HK-2 (cell line): ENCODE data around the gene TEX48.
A peak's percentile ranks its signal among the peaks of the same experiment; 100 is the strongest.

ENCODE experiments used
- DNase-seq: peaks from one replicate; pipeline ENCODE4 v3.0.0-alpha.2; 2018; ENCODE audit not compliant: unreplicated experiment

TEX48 gene

DNA sequence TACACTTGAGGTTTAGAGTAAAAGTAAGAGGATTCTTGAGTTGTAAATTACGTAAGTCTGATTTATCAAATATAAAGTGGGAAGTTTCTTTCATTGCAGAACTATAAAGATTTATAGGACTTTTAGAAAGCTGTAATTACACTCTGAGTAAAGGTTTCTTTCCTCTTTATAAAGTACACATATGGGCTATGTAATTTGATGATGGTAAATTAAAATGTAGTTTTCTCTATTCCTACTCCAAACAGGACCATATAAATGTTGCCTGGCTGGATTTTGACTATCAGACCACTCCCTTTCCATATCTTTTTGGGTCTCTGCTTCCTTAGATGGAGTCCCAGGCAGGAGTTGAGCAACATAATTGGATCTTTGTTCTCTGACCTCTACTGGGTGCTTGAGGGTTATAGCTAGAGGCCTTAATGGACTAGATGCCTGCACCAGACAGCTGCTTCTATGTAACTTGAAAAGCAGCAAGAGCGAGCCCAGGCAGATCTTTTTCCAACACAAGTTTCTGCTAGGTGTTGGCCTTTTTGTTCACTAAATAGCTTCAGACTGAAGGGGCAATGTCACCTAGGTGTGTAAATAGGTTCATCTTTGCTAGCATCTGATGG lies 11.4 kb upstream of the TEX48 start:
- no peak for DNase-seq

DNA sequence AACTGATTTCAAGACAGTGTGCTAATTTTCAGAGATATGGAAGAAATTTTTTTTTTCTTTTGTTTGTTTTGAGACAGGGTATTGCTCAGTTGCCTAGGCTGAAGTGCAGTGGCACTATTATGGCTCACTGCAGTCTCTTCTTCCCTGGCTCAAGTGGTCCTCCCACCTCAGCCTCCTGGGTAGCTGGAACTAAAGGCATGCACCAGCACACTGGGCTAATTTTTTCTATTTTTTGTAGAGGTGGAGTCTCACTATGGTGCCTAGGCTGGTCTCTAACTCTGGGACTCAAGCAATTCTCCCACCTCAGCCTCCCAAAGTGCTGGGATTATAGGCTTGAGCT lies 9.9 kb upstream of the TEX48 start:
- DNase-seq: no peak

DNA sequence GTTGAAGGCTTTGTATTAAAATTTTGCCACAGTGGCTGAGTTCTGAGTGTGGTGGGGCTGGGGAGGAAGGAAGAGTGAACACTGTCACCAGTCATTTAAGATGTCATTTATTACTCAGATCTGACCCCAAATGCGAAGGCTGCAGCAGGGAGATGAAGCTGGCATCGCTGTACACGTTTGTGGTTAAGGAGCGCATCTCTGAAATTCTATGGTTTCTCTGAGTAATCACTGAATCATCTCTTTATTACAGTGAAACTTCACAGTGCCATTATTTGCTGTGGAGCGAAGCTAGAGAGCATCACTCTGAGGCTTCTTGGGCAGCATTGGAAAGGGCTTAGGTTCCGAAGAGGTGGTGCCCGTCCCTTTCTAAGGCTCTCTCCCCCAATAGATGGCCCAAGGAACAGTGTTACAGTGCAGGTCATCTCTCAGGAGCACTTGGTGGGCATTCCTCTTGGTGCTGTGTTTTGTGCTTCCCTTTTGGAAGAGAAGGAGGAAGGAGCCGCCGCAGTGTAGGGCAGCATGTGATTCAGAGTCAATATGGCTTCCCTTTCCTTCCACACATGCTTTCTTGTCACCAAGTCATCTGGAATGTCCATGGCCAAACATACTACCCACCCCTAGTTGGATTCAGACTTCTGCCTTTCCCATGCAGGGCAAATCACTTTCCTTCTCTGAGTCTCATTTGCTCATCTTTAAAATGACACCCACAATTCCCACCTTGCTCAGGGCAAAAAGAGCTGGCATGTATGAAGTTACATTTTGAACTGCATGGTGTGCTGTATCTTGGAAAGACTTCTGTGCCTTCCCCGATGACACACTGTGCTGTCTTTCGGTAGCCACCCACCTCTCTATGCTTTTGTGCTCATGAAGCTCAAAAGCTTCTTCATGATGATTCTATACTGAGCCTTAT lies 9.3 kb upstream of the TEX48 start:
- DNase-seq: peak; percentile 71

DNA sequence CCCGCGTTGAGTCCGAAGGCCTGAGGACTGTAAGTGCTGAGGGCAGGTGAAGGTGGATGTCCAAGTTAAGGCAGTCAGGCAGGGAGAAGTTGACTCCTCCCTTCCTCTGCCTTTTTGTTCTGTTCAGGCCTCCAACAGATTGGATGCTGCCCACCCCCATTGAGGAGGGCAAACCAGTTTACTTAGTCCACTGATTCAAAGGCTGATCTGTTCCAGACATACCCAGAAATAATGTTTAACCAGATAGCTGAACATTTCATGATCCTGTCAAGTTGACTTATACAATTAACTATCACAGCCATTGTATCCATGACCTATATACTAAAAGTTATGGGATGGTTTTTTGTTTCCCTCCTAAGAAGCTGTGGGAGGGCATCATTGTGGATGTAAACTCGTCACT lies 8.3 kb upstream of the TEX48 start:
- DNase-seq: peak; percentile 52

DNA sequence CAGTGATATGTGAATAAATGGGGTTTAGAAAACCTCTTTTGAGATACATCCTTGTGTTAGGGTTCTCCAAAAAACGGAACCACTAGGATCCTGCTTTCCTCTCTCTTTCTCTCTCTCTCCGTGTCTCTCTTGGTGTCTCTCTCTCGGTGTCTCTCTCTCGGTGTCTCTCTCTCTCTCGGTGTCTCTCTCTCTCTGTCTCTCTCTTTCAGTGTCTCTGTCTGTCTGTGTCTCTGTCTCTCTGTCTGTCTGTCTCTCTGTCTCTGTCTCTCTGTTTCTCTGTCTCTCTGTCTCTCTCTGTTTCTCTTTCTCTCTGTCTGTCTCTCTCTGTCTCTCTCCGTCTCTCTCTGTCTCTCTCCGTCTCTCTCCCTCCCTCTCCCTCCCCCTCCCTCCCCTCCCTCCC lies 7.8 kb upstream of the TEX48 start:
- DNase-seq: no peak

DNA sequence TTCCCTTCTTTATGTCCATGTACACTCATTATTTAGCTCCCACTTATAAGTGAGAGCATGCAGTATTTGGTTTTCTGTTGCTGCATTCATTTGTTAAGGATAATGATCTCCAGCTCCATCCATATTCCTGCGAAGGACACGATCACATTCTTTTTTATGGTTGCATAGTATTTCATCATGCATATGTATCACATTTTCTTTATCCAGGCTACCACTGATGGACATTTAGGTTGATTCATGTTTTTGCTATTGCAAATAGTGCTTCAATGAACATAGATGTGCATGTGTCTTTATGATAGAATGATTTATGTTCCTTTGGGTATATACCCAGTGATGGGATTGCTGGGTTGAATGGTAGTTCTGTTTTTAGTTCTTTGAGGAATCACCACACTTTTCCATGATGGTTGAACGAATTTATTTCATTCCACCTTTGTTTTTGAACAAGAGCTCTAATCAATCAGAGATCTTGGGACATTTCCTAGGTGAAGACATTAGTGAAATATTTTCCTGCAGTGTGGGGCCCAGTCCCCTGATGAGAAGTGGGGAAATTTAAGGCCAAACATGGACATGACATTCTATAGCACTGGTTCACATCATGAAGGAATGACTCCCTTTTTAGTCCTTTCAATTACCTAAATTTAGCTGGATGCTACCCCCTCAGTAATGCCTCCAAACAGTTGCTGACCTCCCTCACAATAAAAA lies 7.1 kb upstream of the TEX48 start:
- no peak for DNase-seq

DNA sequence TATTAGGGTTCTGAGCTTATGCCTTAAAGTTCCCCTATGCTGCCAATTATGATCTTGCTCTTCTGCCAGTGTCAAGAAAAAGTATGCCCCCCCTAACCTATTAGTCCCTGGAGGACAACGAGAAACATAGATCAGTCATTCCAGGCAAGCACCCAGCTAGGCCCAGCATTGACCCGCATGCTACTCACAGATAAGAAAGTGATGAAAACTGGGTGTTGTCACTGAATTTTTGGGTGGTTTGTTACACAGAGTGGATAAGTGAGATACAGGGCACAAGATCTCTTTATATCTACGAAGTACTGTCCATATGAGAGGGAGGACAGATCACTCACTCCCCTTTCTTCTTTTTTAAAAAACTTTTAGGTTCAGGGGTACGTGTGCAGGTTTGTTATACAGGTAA lies 6.4 kb upstream of the TEX48 start:
- no peak for DNase-seq

DNA sequence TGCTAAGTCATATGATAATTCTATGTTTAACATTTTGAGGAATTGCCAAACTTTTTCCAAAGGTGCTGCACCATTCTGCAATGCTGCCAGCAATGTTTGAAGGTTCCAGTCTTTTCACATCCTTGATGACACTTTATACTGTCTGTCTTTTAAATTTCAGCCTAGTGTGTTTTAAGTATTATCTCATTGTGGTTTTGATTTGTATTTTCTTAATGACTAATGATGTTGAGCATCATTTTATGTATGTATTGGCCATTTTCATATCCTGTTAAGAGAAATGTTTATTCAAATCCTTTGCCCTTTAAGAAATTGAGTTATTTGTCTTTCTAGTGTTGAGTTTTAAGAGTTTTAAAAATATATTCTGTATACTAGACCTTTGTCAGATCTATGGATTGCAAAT lies 5.0 kb upstream of the TEX48 start:
- no peak for DNase-seq

DNA sequence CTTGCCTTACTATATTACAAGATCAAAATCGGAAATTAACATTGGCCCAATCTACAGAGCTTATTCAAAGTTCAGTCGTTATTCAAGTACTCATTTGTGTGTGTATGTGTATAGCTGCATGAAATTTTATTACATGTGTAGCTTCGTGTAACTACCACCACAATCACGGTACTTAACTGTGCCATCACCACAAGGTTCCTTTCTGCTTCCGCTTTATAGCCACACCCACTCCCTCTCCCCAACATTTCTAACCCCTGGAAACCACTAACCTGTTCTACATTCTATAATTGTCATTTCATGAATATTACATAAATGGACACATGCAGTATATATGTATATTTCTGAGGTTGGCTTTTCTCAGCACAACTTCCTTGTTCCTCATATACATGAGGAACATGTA lies 4.0 kb upstream of the TEX48 start:
- no peak for DNase-seq

DNA sequence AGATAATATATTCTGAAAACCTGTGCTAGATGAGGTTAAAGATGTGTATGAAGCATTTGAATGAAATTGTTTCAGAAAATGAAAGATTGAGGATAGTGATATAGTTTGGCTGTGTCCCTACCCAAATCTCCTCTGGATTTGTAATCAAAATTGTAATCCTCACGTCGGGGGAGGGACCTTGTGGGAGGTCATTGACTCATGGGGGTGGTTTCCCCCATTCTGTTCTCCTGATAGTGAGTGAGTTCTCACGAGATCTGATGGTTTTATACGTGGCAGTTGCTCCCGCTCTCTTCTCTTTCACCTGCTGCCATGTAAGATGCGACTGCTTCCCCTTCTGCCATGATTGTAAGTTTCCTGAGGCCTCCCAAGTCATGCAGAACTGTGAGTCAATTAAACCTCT lies 2.0 kb upstream of the TEX48 start:
- no peak for DNase-seq

DNA sequence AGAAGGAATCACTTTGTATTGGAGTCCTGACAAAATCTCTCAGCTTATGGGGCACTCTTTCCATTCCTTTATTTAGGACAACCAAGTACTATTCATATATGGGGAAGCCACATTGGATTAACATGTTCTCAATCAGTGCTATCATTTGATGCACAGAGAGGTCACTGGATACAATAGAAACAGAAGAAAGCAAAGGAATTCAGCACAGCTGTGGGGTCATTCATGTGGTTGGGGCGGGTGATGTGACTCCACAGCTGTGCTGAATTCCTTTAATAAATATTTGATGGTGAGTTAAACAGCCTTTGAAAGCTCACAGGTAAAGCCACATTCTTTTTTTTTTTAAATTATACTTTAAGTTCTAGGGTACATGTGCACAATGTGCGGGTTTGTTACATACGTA lies 854 bp upstream of the TEX48 start:
- DNase-seq: no peak

DNA sequence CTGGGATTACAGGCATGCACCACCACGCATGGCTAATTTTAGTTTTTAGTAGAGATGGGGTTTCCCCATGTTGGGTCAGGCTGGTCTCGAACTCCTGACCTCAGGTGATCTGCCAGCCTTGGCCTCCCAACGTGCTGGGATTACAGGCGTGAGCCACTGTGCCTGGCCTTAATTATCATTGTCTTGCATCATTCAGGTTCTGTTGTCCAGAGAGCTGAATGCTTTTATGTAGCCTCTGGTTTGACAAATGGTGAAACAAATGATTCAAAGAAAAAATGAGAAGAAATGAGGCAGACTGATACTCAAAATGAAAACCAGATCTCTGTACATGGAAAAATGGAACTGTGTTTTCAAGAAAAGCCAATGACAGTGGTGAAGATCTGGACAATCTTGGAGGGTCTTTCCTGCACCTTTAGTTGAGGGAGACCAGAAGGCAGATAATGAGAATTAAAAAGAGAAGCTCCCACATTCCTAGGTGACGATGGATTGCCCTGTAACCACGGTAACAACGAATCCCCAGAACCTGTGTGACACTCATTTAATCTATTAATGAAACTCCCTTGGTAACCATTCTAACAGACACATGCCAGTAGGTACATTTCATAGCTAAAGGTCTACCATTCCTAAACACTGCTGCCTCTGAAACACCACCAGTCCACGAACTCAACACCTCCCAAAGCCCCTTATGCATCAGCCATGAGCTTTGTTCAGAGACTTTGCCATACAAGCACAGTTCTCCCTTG lies 1.6 kb downstream of the TEX48 start:
- DNase-seq: no peak

DNA sequence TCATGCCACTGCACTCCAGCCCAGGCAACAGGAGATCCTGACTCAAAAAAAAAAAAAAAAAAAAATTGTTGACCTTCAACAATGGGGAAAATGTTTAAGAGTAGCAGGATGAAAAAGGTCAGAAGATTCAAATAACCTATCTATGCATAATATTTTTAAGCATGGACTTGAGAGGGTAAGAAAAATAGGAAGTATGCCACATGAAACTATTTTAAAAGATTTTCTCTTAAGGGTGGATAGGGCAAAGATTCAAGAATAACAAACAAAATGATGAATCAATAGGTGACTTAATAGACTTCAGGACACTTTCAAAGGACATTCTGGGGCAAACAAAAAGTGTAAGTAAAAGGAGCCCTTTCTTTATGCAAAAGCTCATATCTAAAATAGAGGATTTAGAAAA lies 3.2 kb downstream of the TEX48 start:
- DNase-seq: no peak

DNA sequence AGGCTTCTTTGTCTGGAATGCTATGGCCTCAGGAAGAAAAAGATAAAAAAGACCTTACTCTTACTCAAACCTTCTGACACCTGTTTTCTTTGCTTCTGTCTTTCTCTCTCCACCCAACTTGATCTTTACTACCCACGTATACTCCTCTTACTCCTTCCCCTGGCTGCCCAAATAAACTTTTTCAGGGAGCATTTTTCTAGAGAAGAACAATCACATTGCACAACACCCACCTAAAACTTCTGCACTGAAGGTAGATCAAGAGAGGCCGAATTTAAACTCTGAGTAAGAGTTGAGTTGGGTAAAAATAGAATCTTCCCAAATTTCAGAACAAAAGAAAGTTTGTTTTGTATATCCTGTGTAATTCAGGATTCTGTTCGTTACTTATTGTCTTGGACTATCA lies 3.9 kb downstream of the TEX48 start:
- DNase-seq: no peak

DNA sequence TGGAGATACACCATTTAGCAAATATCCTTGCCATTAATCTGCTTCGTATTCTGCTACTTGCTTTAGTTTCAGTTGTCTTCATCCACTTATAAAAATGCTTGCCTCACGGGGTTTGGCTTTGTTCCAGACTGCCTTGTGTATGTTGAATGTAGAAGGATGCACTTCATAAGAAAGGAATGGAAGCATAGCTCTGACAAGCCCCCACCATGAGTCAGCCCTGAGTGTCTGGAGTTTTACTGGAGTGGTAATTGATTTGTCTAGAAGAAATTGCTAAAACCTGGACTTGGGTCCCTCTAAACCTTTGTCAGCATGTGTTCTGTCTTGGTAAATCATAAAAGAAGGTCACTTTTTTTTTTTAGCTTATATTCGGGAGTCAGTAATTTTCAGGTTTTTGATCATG lies 4.6 kb downstream of the TEX48 start:
- DNase-seq: peak; percentile 82

DNA sequence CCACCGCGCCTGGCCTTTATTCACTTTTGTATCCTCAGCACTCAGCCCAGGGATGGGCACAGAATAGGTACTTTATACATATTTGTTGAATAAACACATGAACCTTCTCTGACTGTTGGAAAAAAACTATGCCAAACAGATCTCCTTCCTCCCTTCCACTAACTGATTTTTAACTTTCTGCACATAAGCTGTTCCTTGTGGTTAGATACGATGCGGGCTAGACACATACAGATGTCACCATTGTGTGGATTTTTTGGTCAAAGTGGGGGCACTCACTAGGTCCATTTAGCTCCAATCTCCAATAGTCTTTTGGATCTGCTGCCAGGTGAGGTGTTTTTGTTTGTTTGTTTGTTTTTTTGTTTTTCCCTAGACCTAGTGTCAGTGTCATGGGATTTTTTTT lies 5.1 kb downstream of the TEX48 start:
- DNase-seq: no peak

DNA sequence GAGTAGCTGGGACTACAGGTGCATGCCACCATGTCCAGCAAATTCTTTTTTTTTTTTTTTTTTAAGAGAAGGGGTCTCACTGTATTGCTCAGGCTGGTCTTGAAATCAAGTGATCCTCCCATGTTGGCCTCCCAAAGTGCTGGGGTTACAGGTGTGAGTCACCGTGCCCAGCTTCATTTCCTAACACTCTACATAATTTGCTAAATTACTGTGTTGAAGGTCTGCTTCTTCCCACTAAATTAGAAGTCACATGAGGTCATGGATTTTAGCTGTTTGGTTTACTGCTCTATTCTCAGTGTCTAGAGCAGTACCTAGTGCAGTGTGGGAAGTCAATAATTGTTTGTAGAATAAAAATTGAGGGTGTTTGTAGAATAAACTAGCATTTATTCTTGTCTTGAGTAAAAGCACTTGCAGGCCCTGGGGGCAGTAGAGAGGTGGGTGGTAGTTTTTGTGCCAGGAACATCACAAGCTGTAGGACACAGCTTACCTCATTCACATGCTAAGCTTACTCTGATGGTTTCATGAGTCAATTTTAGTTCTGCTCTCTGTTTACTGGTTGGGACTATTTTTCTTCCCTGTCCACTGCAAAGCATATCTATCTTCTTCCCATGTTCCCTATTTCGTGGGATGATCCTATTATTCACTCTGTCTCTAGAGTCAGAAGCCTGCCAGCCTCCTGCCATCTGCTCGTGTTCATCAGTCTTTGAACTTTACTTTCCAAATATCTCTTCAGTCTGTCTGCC lies 7.0 kb downstream of the TEX48 start:
- no peak for DNase-seq

DNA sequence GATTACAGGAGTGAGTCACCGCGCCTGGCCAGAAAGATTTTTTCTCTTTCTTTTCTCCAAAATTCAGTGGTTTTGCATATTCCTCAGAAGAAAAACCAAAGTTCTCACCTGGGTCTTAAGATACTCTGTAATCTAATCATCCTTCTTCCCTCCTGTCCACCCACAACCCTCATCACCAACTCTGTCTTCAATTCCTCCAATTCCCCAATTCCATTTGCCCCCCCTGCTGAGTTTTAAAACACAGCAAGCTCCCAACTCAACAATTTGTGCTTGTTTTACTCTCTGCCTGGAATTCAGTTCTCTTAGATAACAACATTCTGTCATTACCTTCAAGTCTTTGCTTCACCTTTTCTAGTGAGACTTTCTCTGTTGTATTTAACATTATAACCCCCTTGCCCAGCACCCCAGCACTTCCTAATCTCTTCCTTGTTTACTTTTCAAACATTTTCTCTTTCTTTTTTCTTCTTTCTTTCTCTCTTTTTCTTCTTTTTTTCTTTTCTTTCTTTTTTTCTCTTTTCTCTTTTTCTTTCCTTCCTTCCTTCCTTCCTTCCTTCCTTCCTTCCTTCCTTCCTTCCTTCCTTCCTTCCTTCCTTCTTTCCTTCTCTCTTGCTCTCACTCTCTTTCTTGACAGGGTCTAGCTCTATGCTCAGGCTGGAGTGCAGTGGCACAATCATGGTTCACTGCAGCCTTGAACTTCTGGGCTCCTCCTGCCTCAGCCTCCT lies 7.8 kb downstream of the TEX48 start:
- no peak for DNase-seq

DNA sequence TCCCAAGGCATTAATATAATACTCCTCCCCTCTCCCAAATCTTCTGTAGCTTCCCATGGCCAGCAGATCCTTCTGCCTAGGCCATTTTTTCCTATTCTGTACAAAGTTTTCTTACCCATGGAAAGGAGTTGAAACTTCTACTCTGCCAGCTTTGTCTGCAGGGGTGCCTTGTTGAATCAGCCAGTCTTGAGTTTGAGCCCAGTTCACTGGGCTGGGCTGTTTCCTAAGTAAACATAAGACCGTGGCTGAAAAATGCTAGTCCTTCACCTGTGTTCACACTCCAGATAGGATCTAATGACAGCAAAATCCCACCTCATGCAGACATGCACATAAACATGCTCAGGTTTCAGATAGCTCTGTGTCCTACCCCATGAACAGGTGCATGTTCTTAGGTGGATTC lies 10.4 kb downstream of the TEX48 start:
- no peak for DNase-seq

DNA sequence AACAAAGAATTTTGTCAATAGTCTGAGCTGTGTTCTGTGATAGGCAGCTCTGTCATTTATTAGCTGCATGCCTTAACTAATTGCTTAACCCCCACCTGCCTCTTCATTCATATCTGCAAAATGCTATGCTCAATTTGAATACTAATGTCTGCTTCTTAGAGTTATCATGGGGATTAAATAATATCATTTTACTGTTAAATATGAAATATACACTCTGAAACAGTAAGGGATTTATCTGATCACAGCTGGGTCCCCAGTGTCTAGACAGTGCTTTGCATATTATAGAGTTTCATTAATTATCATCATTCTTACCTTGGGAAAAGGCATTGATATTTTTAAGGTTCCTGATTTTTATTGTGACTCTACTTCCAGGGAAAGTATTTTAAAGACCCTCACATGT lies 12.0 kb downstream of the TEX48 start:
- no peak for DNase-seq

DNA sequence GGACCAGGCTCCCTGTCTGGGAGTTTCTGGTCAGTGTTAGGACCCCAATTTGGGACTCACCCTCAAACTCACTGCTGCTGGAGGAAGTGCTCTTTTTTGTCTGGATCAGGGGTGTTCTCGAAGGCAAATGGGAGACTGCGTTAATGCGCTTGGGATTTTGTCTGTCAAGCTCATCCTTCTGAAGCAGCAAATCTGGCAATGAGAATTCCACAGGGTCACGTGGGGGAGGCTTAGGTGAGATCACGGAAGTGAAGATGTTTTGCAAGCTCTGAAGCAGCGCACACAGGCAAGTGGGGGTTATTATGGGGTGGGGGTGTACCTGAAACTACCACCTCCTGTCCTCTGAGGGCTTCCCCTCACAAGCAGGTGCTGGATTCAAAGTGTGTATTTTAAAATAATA lies 13.8 kb downstream of the TEX48 start:
- no peak for DNase-seq
